NCI-H2196 treated with DMSO at 0.1 percent for 48 hours (cell line): ENCODE measurements around the gene HVCN1.

Experiments
- DNase-seq: peaks from one replicate; lab custom pipeline; 2025; ENCODE audit not compliant: unreplicated experiment; lab: John Stamatoyannopoulos, UW

HVCN1 gene

DNA sequence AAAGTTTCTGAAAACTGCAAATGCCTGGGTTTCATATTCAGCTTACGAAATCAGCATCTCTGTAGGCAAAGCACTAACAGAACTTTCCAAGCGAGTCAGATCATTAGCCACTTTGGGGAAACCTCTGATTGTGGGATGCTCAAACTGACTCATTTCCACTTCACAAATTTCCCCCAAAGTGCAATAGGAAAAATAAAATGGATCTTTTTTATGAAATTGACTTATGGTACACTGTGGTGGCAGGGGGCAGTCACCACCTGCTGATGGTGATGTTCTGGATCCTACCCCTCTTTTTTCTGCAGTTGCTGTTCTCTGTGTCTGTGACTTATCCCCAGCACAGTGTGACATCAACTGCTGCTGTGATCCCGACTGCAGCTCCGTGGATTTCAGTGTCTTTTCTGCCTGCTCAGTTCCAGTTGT lies 69.4 kb downstream of the HVCN1 start:
- DNase-seq: no peak

DNA sequence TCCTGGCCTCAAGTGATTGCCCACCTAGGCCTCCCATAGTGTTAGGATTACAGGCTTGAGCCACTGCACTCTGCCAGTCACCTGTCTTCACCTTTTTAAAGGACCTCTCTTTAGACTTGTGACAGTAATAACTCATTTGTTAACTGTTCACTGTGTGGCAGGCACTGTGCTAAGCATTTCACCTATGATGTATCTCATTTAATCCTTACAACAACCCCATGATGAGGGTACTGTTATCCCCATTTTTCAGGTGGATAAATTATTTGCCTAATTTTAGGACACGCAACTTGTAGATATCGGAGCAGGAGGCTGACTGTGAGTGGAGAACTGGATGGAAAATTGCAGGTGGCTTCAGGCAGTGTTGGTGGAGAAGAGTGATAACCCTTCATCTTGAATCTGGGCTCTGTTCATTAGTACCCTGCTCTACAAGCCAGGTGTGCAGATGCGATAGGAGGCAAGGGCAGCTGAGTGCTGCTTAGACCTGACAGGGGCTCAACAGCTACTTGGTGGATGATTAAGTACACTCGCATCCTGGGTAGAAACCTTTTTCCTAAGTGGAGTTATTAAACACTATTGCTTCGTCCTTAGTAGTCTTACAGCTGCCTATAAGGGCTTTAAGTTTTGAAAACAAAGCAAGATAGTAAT lies 72.3 kb downstream of the HVCN1 start:
- no peak for DNase-seq

DNA sequence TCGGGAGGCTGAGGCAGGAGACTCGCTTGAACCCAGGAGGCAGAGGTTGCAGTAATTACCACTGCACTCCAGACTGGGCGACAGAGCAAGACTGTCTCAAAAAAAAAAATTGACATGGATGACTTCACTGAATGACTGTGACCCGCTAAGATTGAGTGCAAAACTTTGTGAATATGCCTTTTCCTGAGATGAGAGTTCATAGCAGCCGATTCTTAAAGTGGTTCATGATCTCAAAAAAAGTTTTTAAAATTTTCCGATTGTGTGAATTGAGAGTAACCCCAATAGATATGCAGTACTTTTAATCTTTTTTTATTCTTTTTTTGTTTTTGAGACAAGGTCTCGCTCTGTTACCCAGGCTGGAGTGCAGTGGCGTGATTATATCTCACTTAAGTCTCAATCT lies 73.7 kb downstream of the HVCN1 start:
- DNase-seq: no peak

DNA sequence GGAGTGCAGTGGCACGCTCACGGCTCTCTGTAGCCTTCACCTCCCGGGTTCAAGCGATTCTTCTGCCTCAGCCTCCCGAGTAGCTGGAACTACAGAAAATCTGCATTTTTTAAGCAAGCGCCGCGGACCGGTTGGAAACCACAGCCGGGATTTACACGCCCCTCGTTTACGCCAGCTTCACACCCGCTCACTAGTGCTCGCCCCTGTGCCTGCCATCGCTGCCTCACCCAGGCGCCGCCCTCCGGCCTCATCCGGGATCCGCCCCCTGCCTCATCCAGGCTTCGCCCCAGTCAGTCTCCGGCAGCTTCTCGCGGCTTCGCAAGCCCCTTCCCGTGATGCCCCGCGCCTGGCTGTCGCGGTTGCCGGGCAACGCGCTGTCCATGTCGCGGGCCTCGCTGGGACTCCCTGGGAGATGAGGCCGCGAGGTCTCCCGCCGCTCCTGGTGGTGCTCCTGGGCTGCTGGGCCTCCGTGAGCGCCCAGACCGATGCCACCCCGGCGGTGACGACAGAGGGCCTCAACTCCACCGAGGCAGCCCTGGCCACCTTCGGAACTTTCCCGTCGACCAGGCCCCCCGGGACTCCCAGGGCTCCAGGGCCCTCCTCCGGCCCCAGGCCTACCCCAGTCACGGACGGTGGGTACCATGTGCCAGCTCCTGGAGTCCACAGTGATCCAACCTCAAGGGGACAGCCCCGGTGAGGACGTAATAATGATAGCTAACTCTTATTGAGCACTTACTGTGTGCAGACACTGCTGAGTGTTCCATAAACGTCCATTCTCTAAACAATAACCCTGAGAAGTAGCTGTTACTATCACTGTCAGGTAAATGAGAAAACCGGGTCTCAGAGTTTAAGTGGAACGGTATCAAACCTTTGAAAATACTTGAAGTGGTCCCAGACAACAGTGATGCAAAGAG lies 74.9 kb downstream of the HVCN1 start, which contains the start of gene TCTN1:
Gene TCTN1 (plus strand): TSS at position 359 of the 914 bp plus-strand sequence. CDS start 54 bp downstream, at position 413.
- DNase-seq: peak; percentile 95

- no peak for DNase-seq
Observed at GRCh38 chr12:110613071-110613770, 75.7 kb downstream of the HVCN1 start.

DNA sequence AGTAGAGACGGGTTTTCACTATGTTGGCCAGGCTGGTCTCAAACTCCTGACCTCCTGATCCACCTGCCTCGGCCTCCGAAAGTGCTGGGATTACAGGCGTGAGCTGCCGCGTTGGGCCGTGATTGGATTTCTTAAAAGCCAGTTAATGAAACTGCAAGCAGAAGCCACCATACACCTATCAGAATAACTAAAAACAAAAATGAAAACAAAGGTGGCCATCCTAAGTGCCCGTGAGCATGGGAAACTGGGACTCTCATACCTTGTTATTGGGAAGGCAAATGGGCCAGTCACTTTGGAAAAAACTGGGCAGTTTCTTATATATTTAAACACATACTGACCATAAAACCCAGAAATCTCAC lies 82.7 kb downstream of the HVCN1 start:
- DNase-seq: no peak

GRCh38 chr12:110602085-110602814 lies 86.7 kb downstream of the HVCN1 start:
- DNase-seq: peak; percentile 47

DNA sequence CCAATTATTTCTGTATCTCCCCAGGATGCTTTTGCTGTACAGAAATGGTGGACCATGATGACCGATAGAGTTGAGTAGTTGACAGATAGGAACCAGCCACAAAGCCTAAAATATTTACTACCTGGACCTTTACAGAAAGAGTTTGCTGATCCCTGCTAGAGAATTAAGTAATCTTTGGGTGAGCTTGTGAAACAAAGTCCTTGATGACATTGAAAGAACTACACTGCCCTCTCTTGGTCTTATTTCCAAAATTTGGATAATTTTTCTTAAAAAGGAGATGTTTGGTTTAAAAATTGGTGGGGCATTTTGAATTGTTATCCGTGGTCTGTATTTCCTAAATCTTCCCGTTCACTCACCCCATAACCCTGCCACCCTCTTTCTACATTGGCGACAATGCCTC lies 88.7 kb downstream of the HVCN1 start:
- peak; percentile 30 for DNase-seq

DNA sequence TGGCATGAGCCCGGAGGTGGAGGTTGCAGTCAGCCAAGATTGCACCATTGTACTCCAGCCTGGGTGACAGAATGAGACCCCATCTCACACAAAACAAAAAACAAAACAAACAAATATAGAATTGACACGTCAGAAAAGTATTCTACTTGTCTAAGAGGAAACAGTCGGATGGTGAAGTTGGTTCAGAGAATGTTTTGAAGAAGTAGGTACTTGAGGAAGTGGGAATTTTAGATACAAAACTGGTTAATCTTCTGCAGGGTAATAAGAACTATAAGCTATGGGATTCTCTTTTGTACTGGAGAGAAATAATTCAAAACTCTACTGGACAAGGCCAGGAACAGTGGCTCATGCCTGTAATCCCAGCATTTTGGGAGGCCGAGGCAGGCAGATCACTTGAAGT lies 89.6 kb downstream of the HVCN1 start:
- no peak for DNase-seq
